T-helper 2 cell (primary cell): ENCODE results near the gene SORCS2.

Experiments
- DNase-seq, 5 experiments: peaks; one replicate each; pipeline versions ENCODE4 v3.0.0 to v3.0.0-alpha.2; 2012 to 2022

The SORCS2 gene

GRCh38 chr4:7382634-7383014 lies 190.3 kb downstream of the SORCS2 start:
- DNase-seq: no peak

DNA sequence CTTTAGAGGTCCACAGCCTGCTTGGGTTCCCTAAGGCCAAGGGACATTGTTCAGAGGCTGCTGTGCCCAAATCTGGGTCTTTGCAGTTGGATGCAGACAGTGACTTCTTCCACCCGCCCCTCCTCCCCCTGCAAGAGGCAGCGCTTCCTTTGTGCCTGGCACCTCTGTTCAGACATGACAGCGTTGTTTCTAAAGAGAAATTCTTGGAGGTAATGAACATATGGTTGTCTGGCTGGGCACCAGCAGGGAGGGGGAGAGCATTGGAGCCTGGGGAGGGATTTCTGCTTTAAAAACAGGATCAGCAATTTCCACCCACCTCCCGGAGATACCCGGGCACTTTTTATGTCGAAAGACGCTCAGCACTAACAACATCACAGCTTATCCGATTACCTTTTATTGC lies 190.9 kb downstream of the SORCS2 start:
- DNase-seq: no peak

DNA sequence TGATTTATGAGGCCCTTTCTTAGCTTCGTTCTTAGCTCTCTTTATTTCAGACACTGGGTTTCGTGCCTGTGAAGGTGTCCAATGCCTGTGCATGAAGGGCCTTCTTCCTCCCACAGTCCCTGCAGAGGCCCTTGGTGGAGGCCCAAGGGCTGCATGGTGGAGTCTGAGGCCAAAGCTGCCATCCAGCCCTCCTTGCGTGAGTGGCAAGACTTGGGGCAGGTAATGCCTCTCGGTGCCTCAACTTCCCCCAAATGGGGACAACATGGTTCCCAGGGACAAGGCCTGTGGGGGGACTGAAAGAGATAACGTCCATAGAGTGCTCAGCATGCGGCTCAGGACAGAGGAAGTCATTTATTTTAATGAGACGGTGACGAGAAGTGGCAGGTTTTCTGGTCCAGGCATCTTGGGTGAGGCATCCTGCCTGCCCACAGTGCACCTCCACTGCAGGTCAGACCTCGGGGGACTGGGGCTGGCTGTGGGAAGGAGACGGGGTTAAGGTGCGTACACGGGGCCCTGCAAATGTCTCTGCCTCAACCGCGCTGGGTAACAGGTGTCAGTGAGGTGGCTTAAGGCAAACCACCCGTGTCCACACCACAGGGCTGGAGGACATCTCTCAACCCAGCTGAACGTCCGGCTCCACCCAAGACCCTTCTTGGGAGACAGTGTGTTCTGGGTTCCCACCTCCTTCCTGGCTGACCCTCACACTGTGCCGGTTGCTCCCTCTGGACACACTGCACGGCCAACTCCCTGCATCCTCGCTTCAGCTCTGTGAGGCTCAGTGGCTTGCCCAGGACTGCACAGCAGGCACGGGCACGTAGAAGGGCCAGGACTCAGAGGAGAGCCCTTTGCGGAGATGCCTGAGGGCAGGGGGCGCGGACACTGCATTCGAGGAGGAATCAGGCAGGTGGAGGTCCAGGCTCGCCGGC lies 191.9 kb downstream of the SORCS2 start:
- DNase-seq: no peak

DNA sequence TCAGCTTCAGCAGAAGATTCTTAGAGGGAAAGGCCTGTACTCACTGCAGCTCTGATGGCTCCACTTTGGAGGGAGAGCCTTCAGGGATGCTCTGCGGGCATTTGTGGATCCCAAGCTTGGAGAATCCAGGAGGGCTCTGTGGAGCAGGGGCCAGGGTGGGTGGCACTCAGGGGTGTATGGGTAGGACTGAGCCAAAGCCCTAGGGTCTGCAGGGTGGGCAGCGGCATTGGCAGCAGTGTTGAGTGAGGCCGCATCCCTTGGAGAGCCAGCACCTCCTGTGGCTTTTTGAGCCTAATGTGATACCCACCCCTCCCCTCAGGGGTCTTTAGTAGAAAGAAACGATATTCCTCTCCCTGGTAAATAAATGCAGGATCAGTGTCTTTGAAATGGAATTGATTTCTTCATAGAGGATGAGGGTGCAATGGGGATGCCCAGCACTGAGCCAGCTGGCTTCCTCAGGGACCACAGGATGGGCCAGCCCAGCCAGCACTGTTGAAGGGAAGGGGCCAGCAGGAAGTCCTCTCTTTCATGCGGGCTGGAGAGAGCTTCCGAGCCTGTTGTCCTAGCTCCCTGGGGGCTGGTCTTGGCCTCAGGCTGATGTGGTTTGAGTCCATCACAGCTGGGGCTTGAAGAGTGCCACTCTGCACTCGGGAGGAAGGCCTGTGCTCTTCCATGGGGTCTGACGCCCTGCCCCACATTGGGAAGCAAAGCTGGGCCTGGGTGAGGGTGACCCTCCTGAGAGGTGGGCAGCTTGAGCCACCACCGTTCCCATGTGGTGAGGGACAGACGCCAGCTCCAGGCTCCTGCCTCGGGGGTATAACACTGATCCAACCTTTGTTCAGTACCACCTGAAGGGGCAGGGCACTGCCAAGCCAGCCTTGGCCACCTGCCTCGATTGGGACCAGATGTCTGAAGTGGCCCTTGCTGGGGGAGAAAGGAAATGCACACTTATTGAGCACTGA lies 192.9 kb downstream of the SORCS2 start:
- no peak for DNase-seq

GRCh38 chr4:7387925-7388324 lies 195.6 kb downstream of the SORCS2 start:
- DNase-seq: no peak

GRCh38 chr4:7388627-7389026 lies 196.3 kb downstream of the SORCS2 start:
- no peak for DNase-seq

DNA sequence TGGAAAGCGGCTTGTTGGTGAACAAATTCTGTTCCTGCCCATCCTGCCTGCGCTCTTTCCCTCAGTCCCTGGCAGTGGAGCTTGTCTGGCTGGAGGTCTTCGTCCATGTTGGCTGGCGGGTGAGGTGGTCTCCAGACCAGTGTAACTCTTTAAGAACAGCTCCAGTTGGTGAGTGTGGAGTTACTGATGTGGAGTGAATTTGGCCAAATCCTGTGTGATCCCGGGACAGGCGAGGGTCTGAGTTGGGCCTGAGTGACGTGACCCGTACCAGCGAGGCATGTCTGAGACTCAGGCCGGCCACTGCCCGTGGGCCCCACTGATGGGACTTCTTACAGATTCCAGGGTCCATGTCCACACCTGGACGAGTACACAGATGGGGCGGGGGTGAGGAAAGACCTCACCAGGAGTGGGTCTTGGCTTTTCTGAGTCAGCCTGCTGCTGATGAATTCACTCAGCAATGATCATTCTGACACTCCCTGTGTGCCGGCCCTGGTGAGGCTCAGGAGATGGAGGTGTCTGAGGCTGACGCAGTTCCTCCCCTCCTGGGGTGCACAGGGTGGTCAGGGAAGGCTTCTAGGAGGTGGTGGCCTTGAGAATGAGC lies 196.9 kb downstream of the SORCS2 start:
- no peak for DNase-seq

DNA sequence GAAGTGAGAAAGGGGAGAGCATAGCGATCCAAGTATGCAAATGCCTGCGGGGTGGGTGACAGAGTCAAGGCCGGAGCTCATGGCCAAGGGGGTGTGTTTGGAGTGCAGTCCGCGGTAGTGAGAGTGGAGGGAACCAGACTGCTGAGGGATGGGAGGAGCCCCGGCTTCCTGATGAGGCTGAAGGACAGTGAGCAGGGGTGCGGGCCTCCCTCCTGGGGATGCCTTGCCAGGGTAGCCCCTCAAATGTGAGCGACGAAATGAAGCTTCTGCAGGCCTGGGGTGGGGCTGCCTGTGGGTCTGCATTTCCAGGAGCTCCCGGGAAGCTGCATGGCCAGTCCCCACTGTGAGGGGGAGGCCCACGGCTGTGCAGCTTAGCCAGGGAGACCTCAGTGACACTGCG lies 197.4 kb downstream of the SORCS2 start:
- DNase-seq: no peak

DNA sequence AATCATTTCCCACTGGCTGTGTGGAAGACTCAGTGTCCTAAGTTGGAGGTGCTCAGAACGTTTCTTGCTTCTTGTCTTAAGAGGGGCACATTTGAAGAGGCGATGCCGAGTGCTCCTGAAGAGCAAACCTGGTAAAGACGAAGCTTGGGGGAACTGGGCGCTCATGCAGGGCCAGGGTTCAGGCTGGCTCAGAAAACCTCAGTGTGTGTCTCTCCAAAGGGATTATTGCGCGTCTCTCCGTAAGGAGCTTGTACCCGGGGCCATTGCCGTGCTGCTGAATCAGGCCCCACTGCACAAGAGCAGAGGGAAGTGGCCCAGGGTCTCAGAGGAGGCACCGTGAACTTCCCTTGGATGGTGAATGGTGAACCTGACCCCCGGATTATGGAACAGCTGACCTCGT lies 198.0 kb downstream of the SORCS2 start:
- DNase-seq: no peak

DNA sequence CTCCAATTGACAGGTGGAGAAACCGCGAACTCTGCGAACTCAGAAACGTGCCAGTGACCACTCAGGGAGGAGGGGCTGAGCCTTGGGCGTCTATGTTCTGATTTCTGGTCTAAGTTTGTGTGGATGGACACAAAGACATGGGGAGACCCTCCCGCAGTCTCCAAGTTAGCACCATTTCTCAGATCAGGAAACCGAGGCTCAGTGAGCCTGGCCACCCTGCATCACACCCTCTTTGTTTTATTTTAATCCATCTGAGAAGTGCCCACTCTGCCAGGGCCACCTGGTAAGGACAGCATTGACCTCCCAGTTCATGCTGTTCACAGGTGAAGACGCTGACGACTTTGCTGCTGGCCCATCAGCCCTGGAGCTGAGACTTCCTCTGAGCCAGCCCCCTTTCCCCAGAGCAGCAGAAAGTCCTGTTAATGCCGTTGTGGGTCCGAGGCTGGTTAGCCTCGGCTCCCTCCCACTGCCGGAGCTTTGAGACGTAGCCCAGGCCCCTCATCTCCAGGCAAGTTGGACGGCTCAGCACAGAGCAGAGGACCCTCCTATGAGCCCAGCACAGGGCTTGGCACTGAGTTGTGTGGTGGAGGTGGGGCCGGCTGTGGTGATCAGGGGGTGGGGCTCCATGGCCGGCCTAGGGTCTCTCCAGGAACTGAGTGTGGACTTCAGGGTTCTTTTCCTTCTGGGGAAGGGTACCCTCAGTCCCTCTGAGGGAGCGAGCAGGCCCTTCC lies 198.7 kb downstream of the SORCS2 start:
- no peak for DNase-seq

DNA sequence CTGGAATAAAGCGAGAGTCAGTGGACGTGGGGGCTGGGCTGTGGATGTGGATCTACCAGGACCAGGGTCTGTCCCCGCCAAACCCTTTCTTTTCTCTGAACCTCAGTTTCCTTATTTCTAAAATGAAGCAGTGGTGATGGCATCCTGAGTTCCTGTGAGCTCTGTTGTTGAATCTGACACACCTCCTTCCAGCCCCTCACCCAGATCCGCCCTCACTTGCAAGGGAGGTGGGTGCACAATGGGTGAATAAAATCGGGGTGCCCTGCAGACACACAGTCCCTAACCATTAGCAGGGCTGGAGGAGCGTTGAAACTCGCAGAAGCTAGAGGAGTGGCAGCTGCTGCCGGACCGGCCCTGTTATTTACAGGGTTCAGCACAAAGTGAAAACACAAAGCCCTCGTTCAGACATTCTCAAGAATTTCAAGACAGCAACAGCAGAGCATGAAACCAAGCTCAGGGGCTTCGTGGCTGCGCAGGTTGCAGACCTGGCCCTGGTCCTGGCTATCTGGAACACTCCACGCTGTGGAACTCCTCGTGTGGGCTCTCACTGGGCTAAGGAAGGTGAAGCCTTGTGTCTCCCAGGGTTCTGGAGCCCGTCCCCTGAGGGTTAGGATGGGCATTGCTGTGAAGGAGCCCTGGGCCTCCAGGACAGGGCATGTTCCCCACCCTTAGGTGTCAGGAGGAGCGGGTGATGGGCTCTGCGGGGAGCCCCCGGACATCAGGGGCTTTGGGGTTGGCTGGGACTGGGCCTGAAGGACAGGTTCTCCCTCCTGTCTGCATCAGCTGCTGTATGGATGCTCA lies 199.5 kb downstream of the SORCS2 start:
- no peak for DNase-seq

DNA sequence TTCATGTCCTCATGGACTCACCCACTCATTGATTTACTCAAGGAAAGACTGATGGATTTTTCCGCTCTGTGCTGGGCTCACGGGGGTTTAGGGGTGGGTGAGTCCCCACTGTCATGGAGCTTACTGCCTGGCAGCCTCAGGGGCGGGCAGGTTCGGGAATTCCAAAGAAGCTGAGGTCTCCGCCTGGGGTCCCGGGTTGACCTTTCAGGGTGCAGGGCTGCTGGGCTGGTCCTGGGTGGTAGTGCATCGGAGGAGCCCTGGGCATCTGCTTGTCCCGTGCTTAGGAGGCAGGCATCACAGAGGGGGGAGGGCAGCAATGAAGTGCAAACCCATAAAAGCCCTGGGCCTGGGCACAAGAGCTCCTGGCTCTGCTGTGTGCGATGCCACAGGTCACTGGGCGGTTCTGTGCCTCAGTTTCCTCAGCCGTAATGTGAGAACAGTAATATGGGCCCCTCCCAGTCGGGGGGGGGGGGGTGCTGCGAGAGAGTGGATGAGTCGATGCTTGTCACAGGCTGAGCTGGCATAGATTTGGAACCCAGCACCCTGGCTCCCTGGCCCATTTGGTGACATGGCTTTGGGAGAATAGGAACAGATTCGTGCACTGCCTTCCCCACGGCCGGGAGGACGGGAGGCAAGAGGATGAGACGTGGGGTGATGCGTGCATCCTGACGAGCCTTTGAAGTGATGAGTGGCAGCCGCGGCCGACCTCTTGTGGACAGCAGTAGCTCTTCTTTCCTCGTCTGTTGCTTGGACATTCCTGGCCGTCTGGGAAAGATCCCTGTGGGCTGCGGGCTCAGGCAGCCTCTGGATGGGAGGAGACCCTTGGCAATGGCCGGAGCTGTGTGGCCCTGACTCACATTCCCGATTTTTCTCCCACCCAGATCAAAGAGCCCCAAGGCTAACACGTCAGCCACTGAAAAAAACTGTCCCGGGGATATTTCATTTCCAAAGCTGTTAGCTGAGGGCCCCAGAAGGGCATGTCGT lies 200.4 kb downstream of the SORCS2 start:
- no peak for DNase-seq

DNA sequence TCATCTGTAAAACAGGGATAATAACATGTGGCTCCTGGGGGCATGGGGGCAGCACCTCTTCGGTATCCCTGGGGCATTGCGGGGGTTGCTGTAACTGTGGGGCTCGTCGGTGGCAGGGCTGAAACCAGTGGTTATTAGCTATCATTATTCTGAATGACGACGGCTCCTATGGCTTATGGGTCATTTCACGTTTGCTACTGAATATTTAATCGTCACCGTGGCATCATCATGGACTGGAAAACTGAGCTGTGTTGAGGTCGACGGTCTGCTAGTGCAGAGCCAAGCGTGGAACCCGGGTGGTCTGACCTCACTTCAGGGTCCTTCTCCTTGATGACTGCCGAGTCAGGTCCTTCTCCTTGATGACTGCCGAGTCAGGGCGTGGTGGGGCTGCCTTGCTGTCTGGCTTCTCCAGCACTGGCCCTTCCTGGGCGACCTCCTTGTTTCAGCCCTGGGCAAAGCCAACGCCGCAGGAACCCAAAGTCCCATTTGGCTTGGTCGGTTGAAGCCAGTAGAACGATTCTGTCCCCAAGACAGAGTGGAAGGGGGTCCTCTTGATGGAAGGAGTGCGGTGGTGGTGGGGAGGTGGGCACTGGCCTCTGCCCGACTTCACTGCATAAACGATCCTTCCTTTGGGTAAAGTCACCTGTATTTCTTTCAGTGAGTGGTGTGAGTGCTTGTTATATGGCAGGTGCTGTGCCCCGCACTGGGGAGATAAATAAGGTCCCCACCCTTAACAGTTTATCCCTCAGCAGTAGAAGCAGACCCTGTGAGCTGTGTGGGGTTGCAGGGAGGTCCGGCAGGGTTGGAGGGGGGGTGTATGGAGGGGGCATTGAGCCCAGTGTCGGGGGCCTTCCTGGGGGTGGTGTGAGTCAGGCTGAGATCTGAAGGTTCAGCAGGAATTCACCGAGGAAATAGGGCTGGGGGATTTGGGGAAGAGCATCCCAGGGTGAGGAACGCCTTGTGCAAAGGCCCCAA lies 201.6 kb downstream of the SORCS2 start:
- no peak for DNase-seq

DNA sequence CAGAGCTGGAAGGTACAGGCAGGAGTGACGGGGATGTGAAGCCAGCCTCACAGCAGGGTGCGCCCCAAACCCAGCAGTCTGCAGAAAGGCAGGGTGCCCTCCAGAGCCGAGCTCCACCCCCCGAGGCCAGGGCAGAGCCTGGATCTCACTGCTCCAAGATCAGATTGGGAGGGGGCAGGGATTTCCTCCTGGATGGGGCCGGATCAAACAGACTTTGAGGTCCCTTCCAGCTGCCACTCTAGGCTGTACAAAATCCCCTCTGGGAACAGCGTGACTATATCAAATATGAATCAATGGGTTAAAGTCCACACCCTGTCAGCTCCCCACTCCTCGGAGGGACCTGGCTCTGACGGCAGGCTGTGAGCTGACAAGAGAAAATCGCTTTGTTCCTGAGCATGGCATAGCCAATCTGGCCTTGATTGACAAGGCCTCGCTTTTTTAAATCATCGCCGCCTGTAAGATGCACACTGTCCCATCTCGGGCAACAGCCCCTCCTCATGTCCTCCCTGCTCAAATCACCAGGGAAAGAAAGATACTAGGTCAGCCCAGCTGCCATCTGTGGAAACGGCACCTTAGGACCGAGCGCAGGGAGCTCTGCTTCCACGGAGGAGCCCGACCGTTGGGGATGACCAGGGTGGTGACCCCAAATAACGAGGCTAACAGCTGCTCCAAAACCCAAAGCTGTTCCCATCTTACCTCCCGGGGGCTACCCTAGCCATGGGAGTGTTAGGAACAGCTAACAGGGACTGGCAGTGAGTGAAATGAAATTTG lies 202.5 kb downstream of the SORCS2 start:
- DNase-seq: no peak

- DNase-seq: no peak
Measured at GRCh38 chr4:7395645-7396044, 203.3 kb downstream of the SORCS2 start.

- no peak for DNase-seq
Measured at GRCh38 chr4:7396186-7396910, 204.0 kb downstream of the SORCS2 start.
